Osteoblast (primary cell): ENCODE results near the gene SEC63. TPM values are rescaled to one million over a fixed set of nuclear protein-coding genes. Genes with fewer than 3 reads are reported as not detected.
"Not testable (repeated sequence)": the region's sequence is repeated elsewhere in the genome, so short reads cannot be mapped to it uniquely, and the experiment has no call there.

Source experiments
- DNase-seq: peaks from one replicate; pipeline ENCODE4 v3.0.0; 2011; ENCODE audit warnings: low spot score, mixed read lengths; ENCODE audit not compliant: insufficient read length; ENCODE audit errors: missing footprints
- H2AFZ ChIP-seq: 2 replicates; pipeline ENCODE4 v1.6.0; 2011; ENCODE audit warnings: mild to moderate bottlenecking, low read length
- H3K27ac ChIP-seq: 2 replicates; pipeline ENCODE4 v1.5.1; 2011; ENCODE audit warnings: mild to moderate bottlenecking, low read depth, low read length, moderate library complexity
- H3K27me3 ChIP-seq: 2 replicates; pipeline ENCODE4 v1.6.0; 2012; ENCODE audit warnings: mild to moderate bottlenecking, control low read depth, inconsistent platforms, low read length, moderate library complexity; ENCODE audit not compliant: insufficient read depth
- H3K36me3 ChIP-seq: 2 replicates; pipeline ENCODE4 v1.5.1; 2011; ENCODE audit warnings: mild to moderate bottlenecking, low read length, control low read depth, moderate library complexity; ENCODE audit not compliant: insufficient read depth
- H3K4me1 ChIP-seq: 2 replicates; pipeline ENCODE4 v1.5.1; 2011; ENCODE audit warnings: mild to moderate bottlenecking, low read length, control low read depth, moderate library complexity; ENCODE audit not compliant: insufficient read depth
- H3K4me2 ChIP-seq: 2 replicates; pipeline ENCODE4 v1.6.0; 2011; ENCODE audit warnings: mild to moderate bottlenecking, low read length; ENCODE audit not compliant: insufficient read depth
- H3K4me3 ChIP-seq: fragments of 200-600 bp; sonication (generic); 3 replicates; pipeline ENCODE4 v1.5.1; 2012; ENCODE audit warnings: mild to moderate bottlenecking, low read length, inconsistent platforms; ENCODE audit not compliant: insufficient read depth
- H3K79me2 ChIP-seq: 2 replicates; pipeline ENCODE4 v1.6.0; 2012; ENCODE audit warnings: mild to moderate bottlenecking, low read length, control low read depth, inconsistent platforms; ENCODE audit not compliant: insufficient read depth
- H3K9me3 ChIP-seq: 2 replicates; pipeline ENCODE4 v1.5.1; 2011; ENCODE audit warnings: low read depth, low read length, control low read depth
- H4K20me1 ChIP-seq: 2 replicates; pipeline ENCODE4 v1.6.0; 2012; ENCODE audit warnings: mild to moderate bottlenecking, low read length, control low read depth; ENCODE audit not compliant: insufficient read depth
- CTCF ChIP-seq: IDR thresholded peaks from 2 replicates; pipeline ENCODE4 v1.5.1; 2011; ENCODE audit warnings: mild to moderate bottlenecking, low read depth, low read length, moderate library complexity; ENCODE audit errors: extremely low read depth
- total RNA-seq: library from RNA; depleted of rRNA; stranded (reverse); fragments of >200 nt; gene quantifications from 2 replicates; pipeline ENCODE4 v1.2.3, GENCODE V29; 2012

The SEC63 gene
- total RNA-seq, 1 donor: 35.8 TPM

DNA sequence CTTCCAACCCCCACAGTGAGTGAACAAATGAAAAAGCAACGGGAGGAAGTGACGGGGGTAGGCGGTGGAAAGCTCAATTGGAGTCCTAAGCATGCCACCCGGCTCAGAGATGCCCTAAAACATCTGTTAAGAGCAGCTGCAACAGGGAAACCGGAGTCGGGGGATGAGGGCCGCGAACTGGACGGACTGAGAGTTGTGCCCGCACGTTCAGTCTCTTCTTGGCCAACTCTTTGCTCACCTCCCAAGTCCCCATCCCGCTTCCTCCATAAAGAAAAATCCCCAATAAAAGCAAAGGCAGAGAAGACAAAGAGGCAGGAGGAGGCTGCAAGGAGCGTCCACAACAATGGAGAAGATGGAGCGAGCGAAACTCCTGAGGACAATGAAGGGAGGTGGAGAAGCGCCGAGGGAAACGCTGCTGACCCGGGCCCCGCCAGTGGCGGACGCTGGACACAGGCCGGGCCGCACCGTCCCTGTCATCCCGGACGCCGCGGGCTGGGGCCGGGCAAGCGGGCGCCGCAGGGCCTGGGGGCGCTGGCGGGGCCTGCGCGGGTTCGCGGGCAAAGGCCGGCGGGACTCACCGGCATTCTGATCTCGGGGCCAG lies 600 bp downstream of the SEC63 start:
- H4K20me1 ChIP-seq: peaks cover 24% of the 10 kb centered on the region
- H3K4me1 ChIP-seq: peaks cover 10% of the 10 kb centered on the region
- H2AFZ ChIP-seq: peak overlapping the region; percentile 68
- no peaks in the 10 kb centered on the region for H3K9me3 ChIP-seq
- TF ChIP-seq CTCF: no peak
- peak; percentile 97 for DNase-seq
- peaks cover 4% of the 10 kb centered on the region for H3K36me3 ChIP-seq
- no peaks in the 10 kb centered on the region for H3K27me3 ChIP-seq
- peak overlapping the region; percentile 80 for H3K4me2 ChIP-seq
- H3K4me3 ChIP-seq: peak overlapping the region; percentile 98
- peaks cover 48% of the 10 kb centered on the region for H3K79me2 ChIP-seq
- H3K27ac ChIP-seq: peak overlapping the region; percentile 95

DNA sequence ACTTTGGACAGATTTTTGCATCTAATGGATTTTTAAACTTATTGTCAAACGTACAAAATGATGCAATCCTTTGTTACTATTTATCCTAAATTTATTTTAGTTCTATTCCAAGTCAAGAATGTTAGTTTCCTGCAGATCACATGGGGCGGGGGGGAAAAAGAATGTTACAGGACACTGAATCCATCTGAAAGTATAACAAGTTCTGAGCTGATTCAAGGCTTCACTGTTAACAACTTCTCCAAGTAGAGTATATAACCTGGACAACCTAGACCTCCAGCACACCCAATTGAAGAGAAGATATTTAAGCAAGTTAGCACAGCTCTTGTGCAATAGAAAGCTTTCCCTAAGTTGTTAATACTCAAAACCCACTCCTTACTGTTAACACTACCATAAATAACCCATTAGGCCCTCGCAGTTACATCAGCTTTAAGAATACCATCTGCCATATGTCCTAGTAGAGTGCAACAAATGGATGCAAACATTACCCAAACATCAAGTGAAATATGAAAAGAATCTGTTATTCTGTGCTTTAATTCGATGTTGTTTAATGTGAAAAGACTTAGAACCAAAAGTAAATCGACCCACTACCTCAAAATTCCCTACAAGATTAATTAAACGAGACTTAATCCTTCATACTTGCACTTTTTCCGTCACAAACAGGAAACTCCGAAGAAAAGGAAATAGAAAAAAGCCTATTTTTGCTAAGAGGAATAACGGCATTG lies 1.3 kb downstream of the SEC63 start:
- Histone ChIP-seq H4K20me1 (peaks cover 30% of the 10 kb centered on the region), H3K27ac (peak overlapping the region; percentile 95), H3K27me3 (no peaks in the 10 kb centered on the region), H3K36me3 (peaks cover 4% of the 10 kb centered on the region), H3K4me3 (peak overlapping the region; percentile 98), H3K9me3 (no peaks in the 10 kb centered on the region), H2AFZ (peak overlapping the region; percentile 24), H3K79me2 (peaks cover 54% of the 10 kb centered on the region), H3K4me2 (peak overlapping the region; percentile 80), H3K4me1 (peaks cover 13% of the 10 kb centered on the region)
- DNase-seq: peak; percentile 93
- no peak for TF ChIP-seq CTCF

DNA sequence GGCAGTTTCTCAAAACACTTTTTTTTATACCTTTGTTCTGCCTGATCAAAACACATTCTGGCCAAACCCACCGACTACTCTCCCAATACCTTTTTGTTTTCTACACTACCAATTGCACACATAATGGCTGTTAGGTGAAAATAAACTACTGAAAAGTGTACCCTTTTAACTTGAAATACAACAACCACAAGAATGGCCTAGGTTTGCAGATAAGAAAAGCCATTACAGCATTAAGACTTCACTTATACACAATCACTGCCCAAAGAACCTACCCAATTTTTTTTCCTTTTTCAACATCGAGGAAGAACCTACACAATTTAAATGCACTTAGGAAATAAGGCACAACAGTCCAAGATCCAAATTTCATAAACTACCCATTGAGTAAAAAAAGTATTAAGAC lies 1.8 kb downstream of the SEC63 start:
- H3K4me2 ChIP-seq: peak overlapping the region; percentile 80
- peaks cover 13% of the 10 kb centered on the region for H3K4me1 ChIP-seq
- H3K9me3 ChIP-seq: no peaks in the 10 kb centered on the region
- H3K27ac ChIP-seq: peak overlapping the region; percentile 95
- peaks cover 60% of the 10 kb centered on the region for H3K79me2 ChIP-seq
- H2AFZ ChIP-seq: no peak overlapping the region
- H4K20me1 ChIP-seq: peaks cover 35% of the 10 kb centered on the region
- no peaks in the 10 kb centered on the region for H3K27me3 ChIP-seq
- peaks cover 4% of the 10 kb centered on the region for H3K36me3 ChIP-seq
- no peak for DNase-seq
- peak overlapping the region; percentile 98 for H3K4me3 ChIP-seq
- no peak for TF ChIP-seq CTCF

GRCh38 chr6:107953858-107954414 lies 4.1 kb downstream of the SEC63 start:
- not testable (repeated sequence) for H3K4me2 ChIP-seq, H2AFZ ChIP-seq, H3K9me3 ChIP-seq, DNase-seq, H3K4me3 ChIP-seq, H3K27me3 ChIP-seq, H3K27ac ChIP-seq, H3K36me3 ChIP-seq
- peaks cover 13% of the 10 kb centered on the region for H3K4me1 ChIP-seq
- peaks cover 56% of the 10 kb centered on the region for H4K20me1 ChIP-seq
- peaks cover 82% of the 10 kb centered on the region for H3K79me2 ChIP-seq
